Inferior parietal cortex (tissue), 1 donor: ENCODE measurements around the gene FALEC.

Source experiments
- DNase-seq: peaks from one replicate; pipeline ENCODE4 v3.0.0-alpha.2; 2016; ENCODE audit errors: extremely low spot score

Gene FALEC

GRCh38 chr1:150511985-150512660, 3.4 kb upstream of the FALEC start:
- DNase-seq, result no peak

- DNase-seq, result no peak
Measured at GRCh38 chr1:150512846-150513245, 2.7 kb upstream of the FALEC start.

- no peak for DNase-seq
Measured at GRCh38 chr1:150513351-150513791, 2.2 kb upstream of the FALEC start.

- DNase-seq, result no peak
Measured at GRCh38 chr1:150514260-150514659, 1.3 kb upstream of the FALEC start.

GRCh38 chr1:150514913-150515327, 632 bp upstream of the FALEC start:
- no peak for DNase-seq

GRCh38 chr1:150516050-150516591, 569 bp downstream of the FALEC start:
- DNase-seq, result peak; percentile 25

- peak; percentile 29 for DNase-seq
Measured at GRCh38 chr1:150516616-150517015, 1.1 kb downstream of the FALEC start.

GRCh38 chr1:150521196-150521968, 5.8 kb downstream of the FALEC start:
- DNase-seq, result no peak

- DNase-seq, result no peak
Measured at GRCh38 chr1:150525348-150525747, 9.8 kb downstream of the FALEC start.

- DNase-seq, result no peak
Measured at GRCh38 chr1:150528196-150528595, 12.6 kb downstream of the FALEC start.

GRCh38 chr1:150529017-150529416, 13.5 kb downstream of the FALEC start:
- no peak for DNase-seq

- DNase-seq, result no peak
Measured at GRCh38 chr1:150530491-150531159, 15.1 kb downstream of the FALEC start.

GRCh38 chr1:150532860-150533259, 17.3 kb downstream of the FALEC start:
- no peak for DNase-seq

- DNase-seq, result no peak
Measured at GRCh38 chr1:150534002-150534401, 18.4 kb downstream of the FALEC start.

GRCh38 chr1:150535511-150536287, 20.1 kb downstream of the FALEC start:
- DNase-seq, result no peak

GRCh38 chr1:150536836-150537731, 21.5 kb downstream of the FALEC start:
- no peak for DNase-seq

- no peak for DNase-seq
Measured at GRCh38 chr1:150537732-150538684, 22.5 kb downstream of the FALEC start.

- no peak for DNase-seq
Measured at GRCh38 chr1:150543500-150544143, 28.1 kb downstream of the FALEC start.

GRCh38 chr1:150544204-150544603, 28.7 kb downstream of the FALEC start:
- no peak for DNase-seq
